Activated naive CD4-positive, alpha-beta T cell treated with anti-CD3 and anti-CD28 coated beads, Interleukin-2, amount 50 U/mL, for 72 hours (primary cell): ENCODE data around the gene SAMMSON. TPM values are rescaled to one million over a fixed set of nuclear protein-coding genes. Genes with fewer than 3 reads are reported as not detected.

Experiments
- ATAC-seq, 2 donors: fragments of 150-1000 bp; cut with Tn5 transposase; 2 replicates each; pipeline ENCODE4 v1.10.0; 2021; ENCODE audit warnings: mild to moderate bottlenecking in 2 of 2, moderate library complexity in 2 of 2
- DNase-seq, 2 donors: peaks; one replicate each; pipeline ENCODE4 v3.0.0; 2021 to 2022; ENCODE audit warnings: low spot score in 2 of 2
- H3K27ac Mint-ChIP-seq, 2 donors: one replicate each; pipeline ENCODE4 v1.8.0; 2022; ENCODE audit warnings: mild to moderate bottlenecking in 2 of 2, mixed read lengths in 2 of 2
- H3K36me3 Mint-ChIP-seq, 2 donors: one replicate each; pipeline ENCODE4 v1.8.0; 2022; ENCODE audit warnings: mixed read lengths in 2 of 2
- H3K9me3 Mint-ChIP-seq, 2 donors: one replicate each; pipeline ENCODE4 v1.8.0; 2022; ENCODE audit warnings: mixed read lengths in 2 of 2
- total RNA-seq, 2 donors: library from RNA; stranded (reverse); gene quantifications; one replicate each; pipeline ENCODE4 v1.2.3, GENCODE V29; 2022

Gene SAMMSON
- total RNA-seq, 2 donors from 2014 or later, result not detected

- no peak overlapping the region for H3K27ac Mint-ChIP-seq
- ATAC-seq (no peak), DNase-seq (no peak)
- no peaks in the 10 kb centered on the region for H3K36me3 Mint-ChIP-seq
- no peaks in the 10 kb centered on the region for H3K9me3 Mint-ChIP-seq
Measured at GRCh38 chr3:70065696-70066253, 66.2 kb downstream of the SAMMSON start.

GRCh38 chr3:70067860-70068521 is 68.5 kb downstream of the SAMMSON start:
- ATAC-seq, result no peak
- Mint-ChIP-seq H3K36me3 (no peaks in the 10 kb centered on the region), H3K9me3 (no peaks in the 10 kb centered on the region), H3K27ac (no peak overlapping the region)
- no peak for DNase-seq

- Mint-ChIP-seq H3K36me3 (no peaks in the 10 kb centered on the region), H3K9me3 (no peaks in the 10 kb centered on the region), H3K27ac (no peak overlapping the region)
- DNase-seq (no peak), ATAC-seq (no peak)
Measured at GRCh38 chr3:70069557-70069956, 70.0 kb downstream of the SAMMSON start.

GRCh38 chr3:70071138-70071537 is 71.6 kb downstream of the SAMMSON start:
- ATAC-seq (no peak), DNase-seq (no peak)
- Mint-ChIP-seq H3K36me3 (no peaks in the 10 kb centered on the region), H3K9me3 (no peaks in the 10 kb centered on the region), H3K27ac (no peak overlapping the region)

- no peaks in the 10 kb centered on the region for H3K36me3 Mint-ChIP-seq
- no peaks in the 10 kb centered on the region for H3K9me3 Mint-ChIP-seq
- no peak overlapping the region for H3K27ac Mint-ChIP-seq
- ATAC-seq (no peak), DNase-seq (no peak)
Measured at GRCh38 chr3:70072180-70072579, 72.6 kb downstream of the SAMMSON start.

GRCh38 chr3:70072754-70073153 is 73.2 kb downstream of the SAMMSON start:
- Mint-ChIP-seq H3K27ac (no peak overlapping the region), H3K36me3 (no peaks in the 10 kb centered on the region), H3K9me3 (no peaks in the 10 kb centered on the region)

GRCh38 chr3:70075101-70075500 is 75.6 kb downstream of the SAMMSON start:
- Mint-ChIP-seq H3K27ac (no peak overlapping the region), H3K36me3 (no peaks in the 10 kb centered on the region), H3K9me3 (no peaks in the 10 kb centered on the region)
- ATAC-seq (no peak), DNase-seq (no peak)

More at GRCh38 chr3:70072754-70073153, 73.2 kb downstream of the SAMMSON start:
- DNase-seq (no peak), ATAC-seq (no peak)

GRCh38 chr3:70076396-70076795 is 76.9 kb downstream of the SAMMSON start:
- Mint-ChIP-seq H3K36me3 (no peaks in the 10 kb centered on the region), H3K9me3 (no peaks in the 10 kb centered on the region), H3K27ac (no peak overlapping the region)
- ATAC-seq, result no peak
- no peak for DNase-seq

GRCh38 chr3:70078778-70079177 is 79.2 kb downstream of the SAMMSON start:
- Mint-ChIP-seq H3K27ac (no peak overlapping the region), H3K9me3 (no peaks in the 10 kb centered on the region), H3K36me3 (no peaks in the 10 kb centered on the region)
- ATAC-seq (no peak), DNase-seq (no peak)

GRCh38 chr3:70085613-70086012 is 86.1 kb downstream of the SAMMSON start:
- no peak for DNase-seq
- ATAC-seq, result no peak
- Mint-ChIP-seq H3K27ac (no peak overlapping the region), H3K9me3 (no peaks in the 10 kb centered on the region), H3K36me3 (no peaks in the 10 kb centered on the region)

- no peak for DNase-seq
- H3K36me3 Mint-ChIP-seq, result no peaks in the 10 kb centered on the region
- H3K9me3 Mint-ChIP-seq, result no peaks in the 10 kb centered on the region
- no peak overlapping the region for H3K27ac Mint-ChIP-seq
- ATAC-seq, result no peak
Measured at GRCh38 chr3:70086336-70086735, 86.8 kb downstream of the SAMMSON start.

- ATAC-seq, result no peak
- no peaks in the 10 kb centered on the region for H3K36me3 Mint-ChIP-seq
- no peak overlapping the region for H3K27ac Mint-ChIP-seq
- no peak for DNase-seq
- H3K9me3 Mint-ChIP-seq, result no peaks in the 10 kb centered on the region
Measured at GRCh38 chr3:70090322-70090913, 90.9 kb downstream of the SAMMSON start.

- no peaks in the 10 kb centered on the region for H3K36me3 Mint-ChIP-seq
- no peak overlapping the region for H3K27ac Mint-ChIP-seq
- no peak for ATAC-seq
- H3K9me3 Mint-ChIP-seq, result no peaks in the 10 kb centered on the region
- no peak for DNase-seq
Measured at GRCh38 chr3:70094197-70094596, 94.7 kb downstream of the SAMMSON start.

GRCh38 chr3:70095260-70095659 is 95.7 kb downstream of the SAMMSON start:
- no peak for ATAC-seq
- Mint-ChIP-seq H3K36me3 (no peaks in the 10 kb centered on the region), H3K27ac (no peak overlapping the region), H3K9me3 (no peaks in the 10 kb centered on the region)
- DNase-seq, result no peak

GRCh38 chr3:70096376-70097066 is 97.0 kb downstream of the SAMMSON start:
- Mint-ChIP-seq H3K36me3 (no peaks in the 10 kb centered on the region), H3K9me3 (no peaks in the 10 kb centered on the region), H3K27ac (no peak overlapping the region)
- ATAC-seq (peak; percentile 64 to 71), DNase-seq (no peak)

GRCh38 chr3:70097084-70097483 is 97.6 kb downstream of the SAMMSON start:
- ATAC-seq, result no peak
- Mint-ChIP-seq H3K27ac (no peak overlapping the region), H3K36me3 (no peaks in the 10 kb centered on the region), H3K9me3 (no peaks in the 10 kb centered on the region)
- DNase-seq, result no peak

GRCh38 chr3:70108072-70108471 is 108.5 kb downstream of the SAMMSON start:
- Mint-ChIP-seq H3K9me3 (no peaks in the 10 kb centered on the region), H3K36me3 (no peaks in the 10 kb centered on the region), H3K27ac (no peak overlapping the region)
- ATAC-seq (no peak), DNase-seq (peak in 1 of 2 donors; percentile 22)
